Activated T-helper 9 cell treated with anti-CD3 and anti-CD28 coated beads, Interleukin-2, amount 50 U/mL, for 16 hours (primary cell): Measurements from ENCODE around the gene PINK1.
A peak's percentile ranks its signal among the peaks of the same experiment; 100 is the strongest.
"Not testable (repeated sequence)": the region's sequence is repeated elsewhere in the genome, so short reads cannot be mapped to it uniquely, and the experiment has no call there.

ENCODE experiments used
- DNase-seq: peaks from one replicate; pipeline ENCODE4 v3.0.0-alpha.2; 2020; ENCODE audit warnings: low read depth

The PINK1 gene

GRCh38 chr1:20645414-20645813, 12.2 kb downstream of the PINK1 start:
- DNase-seq = no peak

DNA sequence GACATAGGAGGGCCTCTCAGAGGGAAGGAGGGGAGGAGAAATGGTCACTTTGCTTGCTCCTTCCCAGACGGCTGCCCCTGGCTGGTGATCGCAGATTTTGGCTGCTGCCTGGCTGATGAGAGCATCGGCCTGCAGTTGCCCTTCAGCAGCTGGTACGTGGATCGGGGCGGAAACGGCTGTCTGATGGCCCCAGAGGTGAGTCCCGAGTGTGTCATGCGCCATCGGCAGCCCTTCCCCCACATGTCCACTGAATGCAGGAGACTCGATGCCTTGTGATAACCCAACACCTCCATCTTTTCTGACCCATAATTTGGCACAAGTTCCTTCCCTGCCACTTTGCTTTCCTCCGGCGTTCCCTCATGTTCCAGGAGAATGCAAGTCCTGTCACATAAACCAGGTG, 15.2 kb downstream of the PINK1 start:
- no peak for DNase-seq

GRCh38 chr1:20648946-20649345, 15.7 kb downstream of the PINK1 start:
- DNase-seq = no peak

DNA sequence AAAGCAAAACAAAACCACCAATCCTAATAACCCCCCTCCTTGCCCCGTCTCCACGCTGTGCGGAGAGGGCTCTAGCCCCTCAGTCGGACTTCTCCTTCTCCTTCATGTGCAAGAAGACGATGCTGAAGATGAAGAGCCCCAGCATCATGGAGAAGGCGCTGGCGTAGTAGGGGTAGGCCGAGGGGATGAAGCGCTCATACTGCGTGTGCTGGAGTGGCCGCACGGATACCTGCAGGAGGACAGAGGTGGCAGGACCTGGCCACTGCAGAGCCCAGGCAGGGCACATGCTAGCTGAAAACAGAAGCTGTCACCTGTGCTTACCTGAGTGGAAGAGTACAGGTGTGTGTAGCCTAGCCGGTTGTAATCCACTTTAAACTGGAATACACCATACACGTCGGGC, 19.0 kb downstream of the PINK1 start:
- no peak for DNase-seq

GRCh38 chr1:20654104-20654690, 20.9 kb downstream of the PINK1 start:
- no peak for DNase-seq

- DNase-seq = no peak
These were observed 23.8 kb downstream of the PINK1 start for GRCh38 chr1:20657024-20657423.

DNA sequence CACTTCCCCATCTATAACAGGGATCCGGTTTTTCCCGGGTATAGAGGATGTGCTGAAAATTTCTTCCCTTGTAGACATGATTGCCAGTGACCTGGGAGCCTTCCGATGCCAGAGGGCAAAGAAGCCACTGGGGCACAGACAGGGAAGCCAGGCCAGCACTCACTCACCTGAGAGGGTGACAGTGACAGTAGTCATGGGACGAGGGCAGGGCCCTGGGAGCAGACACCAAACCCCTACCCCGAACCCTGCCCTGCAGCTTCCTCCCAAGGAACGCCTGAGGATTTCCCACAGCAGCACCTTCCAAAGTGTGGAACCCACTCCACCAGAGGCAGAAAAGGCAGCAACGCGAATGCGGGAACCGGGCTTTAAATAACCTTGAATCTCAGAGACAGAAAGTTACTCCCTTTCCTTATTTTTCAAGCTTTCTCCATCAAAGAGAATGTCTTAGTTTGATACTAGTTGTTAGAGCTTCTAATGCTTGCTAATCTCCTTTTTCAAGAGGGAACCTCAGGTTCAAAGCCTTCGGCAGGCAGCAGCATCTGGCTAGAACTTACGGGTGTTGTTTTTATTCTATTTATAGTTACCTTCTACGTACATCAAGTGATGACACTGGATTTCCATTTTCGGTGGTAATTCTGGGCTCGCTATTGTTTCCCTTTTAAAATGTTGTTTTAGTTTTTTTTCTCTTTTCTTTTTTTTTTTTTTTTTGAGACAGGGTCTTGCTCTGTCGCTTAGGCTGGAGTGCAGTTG, 25.1 kb downstream of the PINK1 start:
- DNase-seq = no peak

GRCh38 chr1:20660363-20660762, 27.1 kb downstream of the PINK1 start:
- DNase-seq = no peak

DNA sequence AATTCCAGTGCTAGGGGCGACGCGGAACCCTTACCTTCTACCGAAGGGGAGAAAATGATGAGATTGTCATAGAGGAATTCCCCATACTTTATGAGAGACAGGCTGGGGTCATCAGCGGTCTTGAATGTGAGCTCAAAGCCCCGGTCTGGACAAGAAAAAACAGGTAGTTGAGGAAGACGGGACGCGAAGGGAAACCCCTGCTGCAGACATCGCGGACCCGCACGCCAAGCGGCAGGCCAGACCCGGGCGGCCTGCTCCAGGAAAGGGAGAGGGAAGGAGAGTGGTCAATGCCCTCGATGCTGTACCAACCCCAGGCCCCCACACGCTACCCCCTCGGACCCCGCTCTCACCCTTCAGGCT, 27.6 kb downstream of the PINK1 start:
- no peak for DNase-seq

GRCh38 chr1:20661207-20662109, 28.2 kb downstream of the PINK1 start, which contains the start of gene DDOST:
Gene DDOST (minus strand): TSS chr1:20661369. CDS start chr1:20661350, 19 bp downstream.
- peak; percentile 92 for DNase-seq

- DNase-seq = no peak
These were observed 28.8 kb downstream of the PINK1 start for GRCh38 chr1:20662110-20662475.

GRCh38 chr1:20663365-20663764, 30.1 kb downstream of the PINK1 start:
- no peak for DNase-seq

DNA sequence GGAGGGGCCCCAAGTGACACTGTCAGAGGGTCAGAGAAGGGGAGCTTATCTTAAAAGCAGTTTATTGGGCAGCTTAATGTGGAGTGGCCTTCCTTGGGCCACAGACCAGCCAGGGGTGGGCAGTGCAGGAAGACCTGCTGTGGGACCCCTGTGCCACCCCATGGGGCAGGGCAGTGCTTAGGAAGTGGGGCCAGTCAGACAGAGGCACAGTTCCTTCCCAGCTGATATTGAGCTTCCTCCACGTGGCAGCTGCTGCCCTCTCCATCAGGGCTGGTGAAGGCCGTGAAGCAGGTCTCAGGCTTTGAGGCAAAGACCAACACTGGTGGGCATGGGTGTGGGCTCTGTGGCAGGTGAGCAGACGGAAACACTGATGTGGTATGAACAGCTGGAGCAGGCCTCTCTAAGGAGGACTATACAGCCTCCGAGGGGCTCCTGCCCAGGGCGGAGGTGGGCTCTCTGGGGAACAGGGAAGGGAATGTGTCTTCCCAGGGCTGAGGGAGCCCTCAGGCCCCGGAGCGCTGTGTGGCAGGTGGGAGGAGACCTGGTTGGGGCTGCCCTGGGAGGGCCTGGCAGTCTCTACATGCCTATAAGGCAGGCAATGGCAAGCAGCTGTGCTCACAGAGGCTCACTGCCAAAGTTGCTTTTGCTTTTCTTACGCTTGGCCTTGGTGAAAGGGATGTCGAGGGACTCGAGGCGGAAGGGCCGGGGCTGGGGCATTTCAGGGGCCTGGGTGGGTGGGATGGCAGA, 30.9 kb downstream of the PINK1 start:
- no peak for DNase-seq

GRCh38 chr1:20665726-20666125, 32.5 kb downstream of the PINK1 start:
- DNase-seq = no peak

- no peak for DNase-seq
These were observed 32.9 kb downstream of the PINK1 start for GRCh38 chr1:20666146-20666545.

DNA sequence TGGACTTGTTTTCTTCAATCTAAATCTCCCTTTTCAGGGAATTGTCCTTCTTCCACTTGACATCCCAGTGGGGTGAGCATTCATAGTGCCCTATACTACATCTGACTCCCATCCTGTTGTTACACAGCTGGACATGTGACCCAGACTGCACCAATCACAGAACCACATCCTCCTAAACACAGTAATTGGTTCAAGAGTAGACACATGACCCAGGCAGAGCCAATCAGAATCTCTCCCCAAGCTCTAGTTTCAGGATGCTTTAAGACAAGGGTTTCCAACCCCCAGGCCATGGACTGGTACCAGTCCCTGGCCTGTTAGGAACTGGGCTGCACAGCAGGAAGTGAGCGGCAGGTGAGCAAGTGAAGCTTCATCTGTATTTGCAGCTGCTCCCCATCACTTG, 33.5 kb downstream of the PINK1 start:
- DNase-seq = no peak

GRCh38 chr1:20668581-20668980, 35.3 kb downstream of the PINK1 start:
- DNase-seq = no peak

GRCh38 chr1:20670936-20671335, 37.7 kb downstream of the PINK1 start:
- no peak for DNase-seq

GRCh38 chr1:20672265-20672632, 39.0 kb downstream of the PINK1 start:
- DNase-seq = no peak

DNA sequence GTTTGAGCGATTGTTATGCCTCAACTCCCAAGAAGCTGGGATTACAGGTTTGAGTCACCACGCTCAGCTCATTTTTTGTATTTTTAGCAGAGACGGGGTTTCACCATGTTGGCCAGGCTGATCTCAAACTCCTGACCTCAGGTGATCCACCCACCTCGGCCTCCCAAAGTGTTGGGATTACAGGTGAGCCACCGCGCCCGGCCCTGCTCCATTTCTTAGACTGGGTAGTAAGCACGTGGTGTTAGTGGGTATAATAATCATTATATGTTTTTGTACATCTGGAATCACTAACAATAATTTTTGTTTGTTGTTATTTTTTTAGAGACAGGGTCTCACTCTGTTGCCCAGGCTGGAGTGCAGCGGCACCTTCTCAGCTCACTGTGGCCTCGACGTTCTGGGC, 40.4 kb downstream of the PINK1 start:
- not testable (repeated sequence) for DNase-seq

DNA sequence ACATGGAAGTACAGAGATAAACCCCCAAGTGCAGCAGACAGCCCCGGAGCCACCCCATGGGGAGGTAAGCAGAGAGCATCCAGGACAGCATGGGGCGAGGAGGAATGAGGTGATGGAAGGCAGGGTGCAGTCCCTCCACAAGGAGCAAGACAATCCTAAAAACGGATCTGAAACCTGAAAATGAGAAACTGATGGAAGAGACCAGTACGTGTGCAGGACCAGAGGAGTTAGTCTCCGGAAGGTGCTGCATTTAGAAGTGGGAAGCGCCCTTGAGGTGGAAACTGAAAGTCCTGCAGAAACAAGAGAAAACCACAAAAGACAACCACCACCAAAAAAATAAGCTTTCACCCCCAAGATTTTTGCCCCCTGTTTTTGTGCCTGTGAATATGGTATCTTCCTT, 45.3 kb downstream of the PINK1 start:
- DNase-seq = no peak

DNA sequence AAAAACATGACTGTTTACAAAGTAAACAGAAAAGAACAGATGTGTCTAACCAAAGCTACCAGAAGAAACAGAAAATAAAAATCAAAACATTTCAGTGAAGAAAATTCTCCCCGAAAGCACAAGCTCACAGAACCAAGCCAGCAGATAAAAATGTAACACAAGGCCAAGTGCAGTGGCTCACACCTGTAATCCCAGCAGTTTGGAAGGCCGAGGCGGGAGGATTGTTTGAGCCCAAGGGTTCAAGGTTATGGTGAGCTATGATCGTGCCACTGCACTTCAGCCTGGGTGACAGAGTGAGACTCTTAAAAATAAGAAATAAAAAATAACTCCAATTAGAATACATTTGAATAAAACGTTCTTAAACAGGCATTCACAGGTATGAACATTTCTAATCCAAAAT, 47.0 kb downstream of the PINK1 start:
- no peak for DNase-seq
